GM12864 (cell line): Measurements from ENCODE around the gene CCT6A.
"Not testable (repeated sequence)": the region's sequence is repeated elsewhere in the genome, so short reads cannot be mapped to it uniquely, and the experiment has no call there.

Experiments used
- DNase-seq: peaks from one replicate; pipeline ENCODE4 v3.0.0-alpha.2; 2011; ENCODE audit warnings: low read depth
- H3K4me3 ChIP-seq: 2 replicates; pipeline ENCODE4 v1.5.1; 2011; ENCODE audit warnings: mild to moderate bottlenecking, low read depth, low read length, control low read depth
- TF ChIP-seq, protein P1 (sequence below): IDR thresholded peaks from 2 replicates; pipeline ENCODE4 v1.5.1; 2011; ENCODE audit warnings: low read depth, mild to moderate bottlenecking, moderate library complexity, low read length, control low read depth, inconsistent platforms; ENCODE audit errors: missing control alignments

Gene CCT6A

DNA sequence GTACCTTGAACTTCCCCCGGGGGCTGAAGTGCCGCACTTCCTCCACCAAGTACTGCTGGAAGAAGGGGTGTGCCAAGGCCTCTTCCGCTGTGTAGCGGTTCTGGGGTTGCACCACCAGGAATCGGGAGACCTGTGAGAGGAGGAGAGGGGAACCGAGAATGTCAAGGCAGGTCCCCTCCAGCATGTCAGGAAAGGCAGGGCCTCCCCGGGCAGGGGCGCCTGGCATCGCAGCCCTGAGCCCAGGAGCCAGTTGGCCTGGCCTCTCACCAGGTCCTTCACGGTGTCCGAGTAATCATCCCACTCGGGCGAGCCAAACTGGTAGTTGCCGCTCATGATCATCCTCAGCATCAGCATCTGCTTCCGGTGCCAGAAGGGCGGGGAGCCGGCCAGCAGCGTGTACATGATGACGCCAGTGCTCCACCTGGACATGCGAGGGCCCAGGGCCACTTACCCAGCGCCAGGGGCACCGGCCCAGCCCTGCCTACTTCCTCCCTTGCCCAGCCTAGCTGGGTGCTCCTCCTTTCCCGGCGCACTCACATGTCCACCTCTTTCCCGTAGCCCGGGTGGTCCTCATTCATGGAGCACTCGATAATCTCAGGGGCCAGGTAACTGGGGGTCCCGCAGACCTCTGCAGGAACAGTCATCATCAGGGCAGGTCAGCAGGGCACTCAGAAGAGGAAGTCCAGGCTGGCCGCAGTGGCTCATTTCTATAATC lies 30.2 kb downstream of the CCT6A start:
- H3K4me3 ChIP-seq = no peak overlapping the region
- TF ChIP-seq, protein P1, sequence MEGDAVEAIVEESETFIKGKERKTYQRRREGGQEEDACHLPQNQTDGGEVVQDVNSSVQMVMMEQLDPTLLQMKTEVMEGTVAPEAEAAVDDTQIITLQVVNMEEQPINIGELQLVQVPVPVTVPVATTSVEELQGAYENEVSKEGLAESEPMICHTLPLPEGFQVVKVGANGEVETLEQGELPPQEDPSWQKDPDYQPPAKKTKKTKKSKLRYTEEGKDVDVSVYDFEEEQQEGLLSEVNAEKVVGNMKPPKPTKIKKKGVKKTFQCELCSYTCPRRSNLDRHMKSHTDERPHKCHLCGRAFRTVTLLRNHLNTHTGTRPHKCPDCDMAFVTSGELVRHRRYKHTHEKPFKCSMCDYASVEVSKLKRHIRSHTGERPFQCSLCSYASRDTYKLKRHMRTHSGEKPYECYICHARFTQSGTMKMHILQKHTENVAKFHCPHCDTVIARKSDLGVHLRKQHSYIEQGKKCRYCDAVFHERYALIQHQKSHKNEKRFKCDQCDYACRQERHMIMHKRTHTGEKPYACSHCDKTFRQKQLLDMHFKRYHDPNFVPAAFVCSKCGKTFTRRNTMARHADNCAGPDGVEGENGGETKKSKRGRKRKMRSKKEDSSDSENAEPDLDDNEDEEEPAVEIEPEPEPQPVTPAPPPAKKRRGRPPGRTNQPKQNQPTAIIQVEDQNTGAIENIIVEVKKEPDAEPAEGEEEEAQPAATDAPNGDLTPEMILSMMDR = no peak
- no peak for DNase-seq

- H3K4me3 ChIP-seq = no peak overlapping the region
- no peak for DNase-seq
- TF ChIP-seq, protein P1 = no peak
These were observed 31.7 kb downstream of the CCT6A start for GRCh38 chr7:56083150-56083785.

GRCh38 chr7:56086761-56087160 lies 35.2 kb downstream of the CCT6A start:
- TF ChIP-seq, protein P1 = no peak
- no peak overlapping the region for H3K4me3 ChIP-seq
- DNase-seq = no peak

GRCh38 chr7:56087445-56087844 lies 35.9 kb downstream of the CCT6A start:
- no peak for DNase-seq
- TF ChIP-seq, protein P1 = no peak
- no peak overlapping the region for H3K4me3 ChIP-seq

DNA sequence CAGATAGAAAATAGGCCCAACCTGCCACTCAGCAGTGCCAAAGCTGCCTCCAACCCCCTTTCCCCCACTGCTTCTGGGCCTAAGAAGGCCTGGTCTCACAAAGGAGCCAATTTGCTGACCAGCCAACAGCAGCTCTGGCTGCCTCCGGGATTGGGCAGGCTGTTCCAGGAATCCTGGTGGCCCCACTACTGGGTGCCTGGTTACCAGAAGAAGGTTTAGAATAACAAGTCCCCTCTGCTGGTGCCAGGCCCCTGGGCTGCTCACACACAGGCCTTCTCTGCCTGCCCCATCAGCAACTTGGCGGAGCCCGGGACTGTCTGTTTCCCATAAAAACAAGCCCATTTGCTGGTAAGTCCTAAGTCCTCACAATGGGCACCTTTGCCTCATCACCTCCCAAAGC lies 40.0 kb downstream of the CCT6A start:
- DNase-seq = no peak

GRCh38 chr7:56092388-56092787 lies 40.8 kb downstream of the CCT6A start:
- DNase-seq, H3K4me3 ChIP-seq: not testable (repeated sequence)

More for the DNA sequence above, 40.0 kb downstream of the CCT6A start:
- TF ChIP-seq, protein P1 = no peak
- H3K4me3 ChIP-seq = no peak overlapping the region

DNA sequence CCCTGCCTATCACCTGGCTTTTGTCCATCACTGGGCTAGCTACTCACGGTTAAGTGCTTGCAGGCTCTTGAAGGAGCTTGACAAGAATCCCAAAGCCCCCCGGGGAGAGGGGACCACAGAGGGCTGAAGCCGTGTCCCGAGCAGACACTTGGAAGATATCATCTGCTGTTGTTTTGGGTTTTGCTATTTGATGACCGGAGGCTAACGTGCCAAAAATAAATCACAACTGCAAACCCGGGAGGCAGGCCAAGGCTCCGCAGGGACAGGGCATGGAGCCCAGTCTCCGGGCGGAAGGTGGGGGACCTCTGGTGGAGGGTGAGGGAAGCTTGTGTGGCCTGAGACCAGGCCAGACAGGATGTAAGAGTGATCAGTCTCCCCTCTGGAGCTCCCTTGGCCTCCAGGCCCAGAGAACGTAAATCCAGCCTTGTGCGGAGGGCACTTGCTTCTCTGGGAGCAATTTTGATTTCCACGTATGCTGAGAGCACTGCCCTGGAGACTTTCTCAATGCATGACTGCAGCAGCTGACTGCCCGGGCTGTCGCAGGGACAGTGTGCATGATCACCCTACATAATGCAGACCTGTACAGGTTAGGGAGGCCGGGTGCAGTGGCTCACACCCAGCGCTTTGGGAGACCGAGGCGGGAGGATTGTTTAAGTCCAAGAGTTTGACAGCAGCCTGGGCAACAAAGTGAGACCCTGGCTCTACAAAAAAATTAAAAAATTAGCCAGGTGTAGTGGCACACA lies 41.4 kb downstream of the CCT6A start, which contains the start of gene PHKG1:
Gene PHKG1 (minus strand): TSS at position 164 of the 743 bp plus-strand sequence. CDS start 4,011 bp downstream, outside the sequence.
- no peak for DNase-seq
- H3K4me3 ChIP-seq = no peak within 1 kb of the TSS
- TF ChIP-seq, protein P1 = no peak
